GM21360 (cell line): Measurements from ENCODE around the gene CAMSAP1.
"Not testable (repeated sequence)": the region's sequence is repeated elsewhere in the genome, so short reads cannot be mapped to it uniquely, and the experiment has no call there.

Experiments
- ATAC-seq: cut with Tn5 transposase; IDR thresholded peaks from one replicate; pipeline ENCODE4 v1.9.1; 2021; ENCODE audit warnings: mild to moderate bottlenecking, moderate library complexity; ENCODE audit not compliant: unreplicated experiment

CAMSAP1 gene

GRCh38 chr9:135920973-135921585, 13.7 kb upstream of the CAMSAP1 start:
- ATAC-seq: no peak

DNA sequence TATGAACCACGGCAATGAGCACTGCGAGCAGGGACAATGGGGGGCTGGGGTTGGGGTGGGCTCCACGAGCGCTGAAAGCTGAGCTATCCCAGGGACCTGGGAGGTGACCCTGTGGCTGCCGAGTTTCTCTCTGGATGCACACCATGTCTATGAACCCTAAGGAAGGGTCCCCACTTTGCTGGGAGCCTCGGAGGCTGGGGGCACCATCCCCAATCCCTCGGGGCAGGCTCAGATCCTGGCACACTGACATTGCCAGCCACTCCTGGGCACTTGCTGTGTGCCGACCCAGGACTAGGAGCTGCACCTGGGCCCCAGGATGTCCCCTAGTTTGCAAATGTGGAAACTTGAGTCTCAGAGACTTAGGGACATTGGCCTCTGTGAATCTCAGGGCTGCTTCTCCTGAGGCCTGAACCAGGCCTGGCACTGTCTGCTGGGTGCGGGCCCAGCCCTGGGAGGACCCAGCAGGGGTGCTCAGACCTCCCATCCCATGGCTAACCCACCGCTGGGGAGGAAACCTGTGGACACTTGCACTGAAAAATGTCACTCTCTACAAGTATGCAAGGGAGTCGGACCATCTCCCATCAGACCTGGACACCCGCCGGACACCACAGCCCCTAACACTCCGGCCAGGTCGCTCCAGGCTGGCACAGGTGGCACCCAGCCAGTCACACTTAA, 13.0 kb upstream of the CAMSAP1 start:
- ATAC-seq: no peak

DNA sequence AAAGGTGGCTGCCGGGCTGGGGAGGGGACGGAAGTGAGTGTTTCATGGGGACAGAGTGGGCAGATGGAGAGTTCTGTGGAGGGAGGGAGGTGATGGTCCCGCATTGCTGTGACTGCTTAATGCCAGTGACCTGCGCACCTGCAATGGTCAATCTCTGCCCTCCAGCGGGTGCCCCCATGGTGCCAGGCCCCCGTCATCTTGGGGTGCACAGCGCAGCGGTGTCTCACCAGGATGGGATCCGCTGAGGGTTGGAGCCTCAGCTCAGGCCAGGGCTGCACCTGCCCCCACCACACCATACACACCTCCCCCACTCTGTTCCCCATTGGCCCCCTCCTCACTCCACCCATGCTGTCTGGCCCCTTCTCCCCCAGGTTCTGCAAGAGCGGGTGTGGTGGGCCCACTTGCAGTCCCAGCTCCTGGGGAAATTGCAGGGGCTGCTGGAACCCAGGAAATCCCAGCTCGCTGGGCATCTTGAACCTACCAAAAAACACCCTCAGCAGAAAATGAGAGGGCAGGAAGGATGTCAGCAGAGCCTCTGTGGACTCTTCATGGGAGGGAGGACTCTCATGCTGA, 12.1 kb upstream of the CAMSAP1 start:
- no peak for ATAC-seq

- not testable (repeated sequence) for ATAC-seq
Observed at GRCh38 chr9:135916227-135916626, 8.9 kb upstream of the CAMSAP1 start.

GRCh38 chr9:135914921-135915320, 7.6 kb upstream of the CAMSAP1 start:
- no peak for ATAC-seq

GRCh38 chr9:135911233-135911632, 3.9 kb upstream of the CAMSAP1 start:
- ATAC-seq: not testable (repeated sequence)

- ATAC-seq: no peak
Observed at GRCh38 chr9:135910757-135911156, 3.4 kb upstream of the CAMSAP1 start.

- ATAC-seq: no peak
Observed at GRCh38 chr9:135910216-135910615, 2.9 kb upstream of the CAMSAP1 start.

DNA sequence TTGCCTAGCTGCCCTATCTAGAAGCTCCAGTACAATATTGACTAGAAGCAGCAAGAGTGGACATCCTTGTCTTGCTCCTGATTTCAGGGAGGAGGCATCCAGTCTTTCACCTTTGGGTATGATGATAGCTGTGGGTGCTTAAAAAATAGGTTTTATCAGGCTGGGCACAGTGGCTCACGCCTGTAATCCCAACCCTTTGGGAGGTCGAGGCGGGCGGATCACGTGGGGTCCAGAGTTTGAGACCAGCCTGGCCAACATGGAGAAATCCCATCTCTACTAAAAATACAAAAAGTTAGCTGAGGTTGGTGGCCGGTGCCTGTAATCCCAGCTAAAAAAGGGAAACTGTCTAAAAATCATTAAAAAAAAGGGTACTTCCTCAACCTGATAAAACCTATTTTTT, 2.0 kb upstream of the CAMSAP1 start:
- ATAC-seq: no peak

- ATAC-seq: no peak
Observed at GRCh38 chr9:135908754-135909204, 1.4 kb upstream of the CAMSAP1 start.

DNA sequence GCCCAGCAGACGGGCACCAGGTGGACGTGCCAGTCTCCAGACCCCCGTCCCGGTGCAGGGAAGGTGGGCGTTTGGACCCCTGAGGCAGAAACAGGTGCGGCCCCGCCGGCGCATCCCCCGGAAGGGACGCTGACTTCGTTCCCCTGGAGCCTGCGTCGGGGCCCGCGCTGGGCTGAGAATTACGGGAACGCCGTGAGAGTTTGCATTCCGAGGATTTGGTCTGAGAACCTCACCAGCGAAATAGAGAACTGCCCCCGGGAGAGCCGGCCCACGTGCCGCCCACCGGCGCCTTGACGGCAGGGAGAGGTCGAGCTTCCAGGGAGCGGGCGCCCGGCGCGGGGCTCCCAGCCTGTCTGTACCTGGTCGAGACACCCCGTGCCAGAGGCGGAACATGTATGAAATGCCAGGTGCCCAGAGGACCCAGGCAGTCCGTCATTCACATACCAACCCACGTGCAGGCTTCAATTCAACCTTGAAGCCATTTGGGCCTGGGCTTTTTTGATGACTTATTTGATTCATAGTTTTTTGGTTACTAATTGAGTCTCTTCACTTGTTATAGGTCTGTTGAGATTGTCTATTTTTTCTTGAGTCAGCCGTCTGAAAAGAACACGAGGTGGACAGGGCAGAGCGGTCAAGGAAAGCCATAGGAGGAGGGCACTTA, 877 bp upstream of the CAMSAP1 start:
- ATAC-seq: peak; percentile 15

GRCh38 chr9:135907006-135907430, 328 bp downstream of the CAMSAP1 start:
- ATAC-seq: peak; percentile 29

DNA sequence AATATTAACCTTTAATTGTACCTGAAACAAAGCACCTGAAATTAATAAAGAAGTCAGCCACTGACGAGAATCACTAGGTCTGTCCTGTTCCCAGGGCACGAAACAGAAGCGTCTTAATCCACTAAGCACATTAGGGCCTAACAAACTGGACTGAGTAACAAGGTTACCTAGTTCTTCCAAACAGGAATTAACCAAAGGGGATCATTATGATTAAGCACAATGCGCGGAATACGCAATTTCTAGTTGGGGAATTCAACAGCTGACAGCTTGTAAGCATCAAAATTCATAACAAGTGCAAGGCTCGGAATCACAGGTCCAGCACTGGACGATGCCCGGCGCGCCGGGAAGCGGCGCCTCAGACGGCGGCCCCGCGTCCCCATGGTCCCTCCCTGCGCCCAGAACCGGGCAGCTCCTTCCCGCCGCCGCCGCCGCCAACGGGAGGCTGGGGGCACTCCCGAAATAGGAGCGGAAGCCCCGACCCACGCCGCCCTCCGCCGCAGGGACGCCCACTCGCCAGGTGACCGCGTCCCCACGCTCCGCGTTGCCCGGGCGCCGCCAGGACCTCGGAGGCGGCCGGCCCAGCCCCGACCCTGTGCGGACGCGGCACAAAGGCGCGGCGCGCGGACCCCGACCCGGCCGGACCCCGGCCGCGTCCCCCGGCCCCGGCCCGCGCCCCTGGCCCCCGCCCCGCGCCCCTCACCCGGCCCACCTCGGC, 898 bp downstream of the CAMSAP1 start:
- ATAC-seq: peak; percentile 13

DNA sequence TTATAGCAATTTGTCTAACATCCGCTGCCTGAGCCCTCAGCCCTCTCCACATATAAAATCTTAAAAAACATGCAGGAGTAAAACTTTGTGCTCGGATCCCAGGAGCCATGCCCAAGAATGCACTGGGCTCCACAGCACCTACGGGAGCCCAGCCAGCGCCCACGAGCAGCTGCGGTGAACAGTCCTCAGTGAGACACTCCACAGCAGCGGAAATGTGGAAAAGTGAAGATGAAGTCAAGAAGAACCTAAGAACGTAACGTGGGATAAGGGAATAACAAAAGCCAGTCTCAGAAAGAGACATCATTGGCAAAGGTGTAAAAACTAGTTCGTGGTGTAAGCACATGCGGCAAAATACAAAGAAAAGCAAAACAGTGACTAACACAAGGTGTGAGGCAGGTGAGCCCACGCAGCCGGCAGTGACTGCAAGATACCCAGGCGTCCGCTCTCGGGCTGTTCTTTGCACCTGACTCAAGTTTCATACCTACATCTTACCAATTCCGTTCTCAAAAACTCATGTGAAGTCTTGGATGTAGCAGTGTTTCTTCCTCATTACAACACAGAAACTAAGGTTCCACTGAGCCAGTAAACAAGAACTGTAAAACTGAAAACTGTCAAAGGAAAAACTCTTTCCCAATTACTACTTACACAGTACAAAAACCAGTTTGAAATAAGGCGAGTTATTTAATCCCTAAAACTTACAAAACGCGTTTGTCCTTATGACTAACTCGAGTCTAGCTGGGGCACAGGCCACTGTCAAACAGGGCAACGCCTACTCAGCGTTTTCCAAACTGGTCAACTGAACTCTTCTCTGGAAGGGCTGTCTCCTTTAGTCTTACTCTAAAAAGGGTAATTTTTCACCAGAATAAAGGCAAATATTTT, 1.7 kb downstream of the CAMSAP1 start:
- no peak for ATAC-seq

- ATAC-seq: no peak
Observed at GRCh38 chr9:135903786-135904520, 3.4 kb downstream of the CAMSAP1 start.

- no peak for ATAC-seq
Observed at GRCh38 chr9:135903358-135903656, 4.0 kb downstream of the CAMSAP1 start.

- no peak for ATAC-seq
Observed at GRCh38 chr9:135902655-135903357, 4.5 kb downstream of the CAMSAP1 start.

DNA sequence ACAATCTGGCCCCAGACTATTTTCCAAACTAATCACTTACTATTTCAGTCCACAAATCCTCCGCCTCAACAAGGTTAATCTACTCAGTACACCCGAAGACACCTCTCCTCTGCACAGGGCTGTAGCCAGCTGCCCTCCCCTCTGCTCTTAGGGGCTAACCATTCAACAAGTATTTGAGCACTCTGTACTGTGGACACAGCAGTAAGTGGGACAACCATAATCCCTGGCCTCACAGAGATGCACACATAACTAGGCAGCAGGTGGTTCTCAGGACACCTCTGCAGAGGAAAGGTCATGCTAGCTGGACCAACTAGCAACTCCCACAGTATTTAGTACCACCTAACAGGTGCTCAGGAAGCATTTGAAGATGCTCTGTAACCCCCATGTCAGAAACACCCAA, 5.5 kb downstream of the CAMSAP1 start:
- ATAC-seq: no peak
